Measurements from ENCODE around the gene HOXB9. TPM values are rescaled to one million over a fixed set of nuclear protein-coding genes. Genes with fewer than 3 reads are reported as not detected.

The HOXB9 gene
- total RNA-seq, 1 donor from 2014 or later = not detected

- H3K27ac ChIP-seq = no peak overlapping the region
- H3K36me3 ChIP-seq = no peaks in the 10 kb centered on the region
- H3K27me3 ChIP-seq = peaks cover 23% of the 10 kb centered on the region
- DNase-seq (ENCODE audit: low spot score in 2 of 2) = no peak
- TF ChIP-seq, protein P1, sequence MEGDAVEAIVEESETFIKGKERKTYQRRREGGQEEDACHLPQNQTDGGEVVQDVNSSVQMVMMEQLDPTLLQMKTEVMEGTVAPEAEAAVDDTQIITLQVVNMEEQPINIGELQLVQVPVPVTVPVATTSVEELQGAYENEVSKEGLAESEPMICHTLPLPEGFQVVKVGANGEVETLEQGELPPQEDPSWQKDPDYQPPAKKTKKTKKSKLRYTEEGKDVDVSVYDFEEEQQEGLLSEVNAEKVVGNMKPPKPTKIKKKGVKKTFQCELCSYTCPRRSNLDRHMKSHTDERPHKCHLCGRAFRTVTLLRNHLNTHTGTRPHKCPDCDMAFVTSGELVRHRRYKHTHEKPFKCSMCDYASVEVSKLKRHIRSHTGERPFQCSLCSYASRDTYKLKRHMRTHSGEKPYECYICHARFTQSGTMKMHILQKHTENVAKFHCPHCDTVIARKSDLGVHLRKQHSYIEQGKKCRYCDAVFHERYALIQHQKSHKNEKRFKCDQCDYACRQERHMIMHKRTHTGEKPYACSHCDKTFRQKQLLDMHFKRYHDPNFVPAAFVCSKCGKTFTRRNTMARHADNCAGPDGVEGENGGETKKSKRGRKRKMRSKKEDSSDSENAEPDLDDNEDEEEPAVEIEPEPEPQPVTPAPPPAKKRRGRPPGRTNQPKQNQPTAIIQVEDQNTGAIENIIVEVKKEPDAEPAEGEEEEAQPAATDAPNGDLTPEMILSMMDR (IDR thresholded peaks at IDR 0.05) = no peak
- H3K4me3 ChIP-seq = no peak overlapping the region
- intact Hi-C loops (cut with DNase I) = no loop called here
- peaks cover under 1 to 2% of the 10 kb centered on the region in 2 donors for H3K4me1 ChIP-seq
- no peaks in the 10 kb centered on the region for H3K9me3 ChIP-seq
Measured at GRCh38 chr17:48641541-48642058, 15.4 kb upstream of the HOXB9 start.

DNA sequence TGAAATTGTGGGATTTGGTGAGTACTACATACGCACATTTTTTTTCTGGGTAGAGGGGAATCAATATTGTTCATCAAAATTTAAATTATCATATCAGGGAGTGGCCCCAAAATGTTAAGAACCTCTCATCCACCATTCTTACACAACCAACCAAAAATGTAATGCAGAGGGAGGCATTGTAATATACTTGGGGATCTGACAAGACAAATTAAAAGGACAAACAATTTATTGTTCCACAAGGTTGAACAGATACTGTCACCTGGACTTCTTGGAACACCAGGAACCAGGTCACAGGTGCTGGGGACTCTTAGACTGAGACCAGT, 14.7 kb upstream of the HOXB9 start:
- Histone ChIP-seq H3K27ac (no peak overlapping the region), H3K9me3 (no peaks in the 10 kb centered on the region), H3K4me1 (no peaks in the 10 kb centered on the region), H3K36me3 (no peaks in the 10 kb centered on the region), H3K27me3 (peaks cover 17% of the 10 kb centered on the region), H3K4me3 (no peak overlapping the region)
- DNase-seq (ENCODE audit: low spot score in 2 of 2) = no peak
- TF ChIP-seq, protein P1 (IDR thresholded peaks at IDR 0.05) = no peak
- intact Hi-C loops (cut with DNase I) = no loop called here

DNA sequence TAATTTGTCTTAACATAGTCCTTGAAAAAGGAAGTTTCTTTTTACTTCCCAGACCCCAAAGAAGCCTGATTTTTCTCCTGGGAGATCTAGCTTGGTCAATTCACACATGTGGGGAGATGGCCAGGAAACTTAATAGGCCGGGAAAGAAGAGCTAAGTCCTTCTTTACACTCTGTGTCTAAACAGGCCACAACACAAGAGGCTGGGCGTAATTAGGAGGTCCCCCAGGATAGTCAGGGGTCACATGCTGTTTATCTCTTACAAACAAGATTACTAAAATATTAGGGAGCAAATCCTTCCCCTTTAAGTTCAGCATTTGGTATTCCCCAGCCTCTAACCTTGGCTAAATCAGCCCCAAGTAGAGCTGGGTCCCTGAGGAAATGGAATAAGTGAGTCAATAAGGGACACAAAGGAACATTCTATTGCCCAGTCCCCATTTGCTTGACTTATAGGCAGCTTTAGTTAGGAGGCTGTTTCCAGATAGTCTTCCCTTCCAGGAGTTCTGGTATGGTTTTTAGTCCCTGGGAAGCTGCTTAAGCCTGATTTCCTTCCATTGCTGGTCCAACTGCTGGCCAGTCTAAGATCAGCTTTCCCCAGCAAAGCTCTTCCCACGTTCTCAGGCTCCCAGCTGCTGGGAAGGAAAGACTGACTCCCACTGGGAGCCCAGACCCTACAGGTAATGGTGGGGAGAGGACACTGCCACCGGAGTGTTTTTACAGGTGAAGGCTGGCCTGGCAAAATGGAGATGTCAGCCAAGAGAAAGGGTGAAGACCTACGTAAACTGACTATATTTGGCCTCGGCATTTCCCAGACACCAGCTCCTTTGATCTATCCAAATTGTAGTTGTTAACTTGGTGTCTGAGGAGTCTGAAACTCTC, 14.1 kb upstream of the HOXB9 start:
- Histone ChIP-seq H3K4me1 (no peaks in the 10 kb centered on the region), H3K9me3 (no peaks in the 10 kb centered on the region), H3K27ac (no peak overlapping the region), H3K27me3 (peaks cover 21% of the 10 kb centered on the region), H3K4me3 (no peak overlapping the region), H3K36me3 (no peaks in the 10 kb centered on the region)
- intact Hi-C loops (cut with DNase I) = no loop called here
- no peak for DNase-seq (ENCODE audit: low spot score in 2 of 2)
- TF ChIP-seq, protein P1 (IDR thresholded peaks at IDR 0.05) = no peak

GRCh38 chr17:48639136-48639535, 13.0 kb upstream of the HOXB9 start:
- intact Hi-C loops (cut with DNase I) = no loop called here
- Histone ChIP-seq H3K27ac (no peak overlapping the region), H3K4me1 (no peaks in the 10 kb centered on the region), H3K9me3 (no peaks in the 10 kb centered on the region), H3K36me3 (no peaks in the 10 kb centered on the region), H3K27me3 (peaks cover 23% of the 10 kb centered on the region), H3K4me3 (no peak overlapping the region)
- TF ChIP-seq, protein P1 (IDR thresholded peaks at IDR 0.05) = no peak
- DNase-seq (ENCODE audit: low spot score in 2 of 2) = no peak

GRCh38 chr17:48637323-48638260, 11.4 kb upstream of the HOXB9 start:
- H3K4me3 ChIP-seq = no peak overlapping the region
- no peak overlapping the region for H3K27ac ChIP-seq
- peaks cover 20% of the 10 kb centered on the region for H3K27me3 ChIP-seq
- TF ChIP-seq, protein P1 (IDR thresholded peaks at IDR 0.05) = no peak
- no peaks in the 10 kb centered on the region for H3K9me3 ChIP-seq
- no peak for DNase-seq (ENCODE audit: low spot score in 2 of 2)
- H3K4me1 ChIP-seq = no peaks in the 10 kb centered on the region
- no peaks in the 10 kb centered on the region for H3K36me3 ChIP-seq
- intact Hi-C loops (cut with DNase I) = no loop called here

Measured in ascending aorta (tissue), 2 donors.